ENCODE results near the gene ZC3H13. TPM values are rescaled to one million over a fixed set of nuclear protein-coding genes. Genes with fewer than 3 reads are reported as not detected.
A peak's percentile ranks its signal among the peaks of the same experiment; 100 is the strongest.
"Not testable (repeated sequence)": the region's sequence is repeated elsewhere in the genome, so short reads cannot be mapped to it uniquely, and the experiment has no call there.

Gene ZC3H13
- total RNA-seq, 1 experiment from 2014 or later = 9.6 TPM

- in situ Hi-C loops (cut with HindIII; ENCODE audit: low sequenced_read_pairs) = no loop called here
- no peak for DNase-seq (ENCODE audit: low spot score)
These were observed 36.3 kb downstream of the ZC3H13 start for GRCh38 chr13:46016216-46016615.

- no peak for DNase-seq (ENCODE audit: low spot score)
- in situ Hi-C loops (cut with HindIII; ENCODE audit: low sequenced_read_pairs) = no loop called here
These were observed 37.2 kb downstream of the ZC3H13 start for GRCh38 chr13:46015366-46015765.

- in situ Hi-C loops (cut with HindIII; ENCODE audit: low sequenced_read_pairs) = no loop called here
- DNase-seq (ENCODE audit: low spot score) = no peak
These were observed 40.1 kb downstream of the ZC3H13 start for GRCh38 chr13:46012404-46012803.

GRCh38 chr13:46010148-46010547 lies 42.4 kb downstream of the ZC3H13 start:
- in situ Hi-C loops (cut with HindIII; ENCODE audit: low sequenced_read_pairs) = no loop called here
- DNase-seq (ENCODE audit: low spot score) = peak; percentile 2

- in situ Hi-C loops (cut with HindIII; ENCODE audit: low sequenced_read_pairs) = no loop called here
- DNase-seq (ENCODE audit: low spot score) = no peak
These were observed 43.9 kb downstream of the ZC3H13 start for GRCh38 chr13:46008631-46009030.

- DNase-seq (ENCODE audit: low spot score) = no peak
- in situ Hi-C loops (cut with HindIII; ENCODE audit: low sequenced_read_pairs) = no loop called here
These were observed 45.7 kb downstream of the ZC3H13 start for GRCh38 chr13:46006688-46007452.

- in situ Hi-C loops (cut with HindIII; ENCODE audit: low sequenced_read_pairs) = no loop called here
- no peak for DNase-seq (ENCODE audit: low spot score)
These were observed 48.1 kb downstream of the ZC3H13 start for GRCh38 chr13:46004491-46004890.

GRCh38 chr13:45996631-45997030 lies 55.9 kb downstream of the ZC3H13 start:
- in situ Hi-C loops (cut with HindIII; ENCODE audit: low sequenced_read_pairs) = no loop called here
- DNase-seq (ENCODE audit: low spot score) = no peak

GRCh38 chr13:45995245-45995644 lies 57.3 kb downstream of the ZC3H13 start:
- no peak for DNase-seq (ENCODE audit: low spot score)
- in situ Hi-C loops (cut with HindIII; ENCODE audit: low sequenced_read_pairs) = no loop called here

- DNase-seq (ENCODE audit: low spot score) = peak; percentile 79
- in situ Hi-C loops (cut with HindIII; ENCODE audit: low sequenced_read_pairs) = no loop called here
These were observed 57.8 kb downstream of the ZC3H13 start for GRCh38 chr13:45994752-45995151.

GRCh38 chr13:45989607-45990006 lies 62.9 kb downstream of the ZC3H13 start:
- in situ Hi-C loops (cut with HindIII; ENCODE audit: low sequenced_read_pairs) = no loop called here

GRCh38 chr13:45981127-45981526 lies 71.4 kb downstream of the ZC3H13 start:
- in situ Hi-C loops (cut with HindIII; ENCODE audit: low sequenced_read_pairs); DNase-seq (ENCODE audit: low spot score): not testable (repeated sequence)

More at GRCh38 chr13:45989607-45990006, 62.9 kb downstream of the ZC3H13 start:
- DNase-seq (ENCODE audit: low spot score) = no peak

- in situ Hi-C loops (cut with HindIII; ENCODE audit: low sequenced_read_pairs) = no loop called here
- no peak for DNase-seq (ENCODE audit: low spot score)
These were observed 77.2 kb downstream of the ZC3H13 start for GRCh38 chr13:45975337-45975736.

GRCh38 chr13:45974500-45974899 lies 78.0 kb downstream of the ZC3H13 start:
- DNase-seq (ENCODE audit: low spot score) = no peak
- in situ Hi-C loops (cut with HindIII; ENCODE audit: low sequenced_read_pairs) = no loop called here

GRCh38 chr13:45967589-45967988 lies 85.0 kb downstream of the ZC3H13 start:
- in situ Hi-C loops (cut with HindIII; ENCODE audit: low sequenced_read_pairs) = no loop called here
- no peak for DNase-seq (ENCODE audit: low spot score)

GRCh38 chr13:45966715-45967114 lies 85.8 kb downstream of the ZC3H13 start:
- in situ Hi-C loops (cut with HindIII; ENCODE audit: low sequenced_read_pairs) = no loop called here
- DNase-seq (ENCODE audit: low spot score) = no peak

GRCh38 chr13:45961468-45961867 lies 91.1 kb downstream of the ZC3H13 start:
- DNase-seq (ENCODE audit: low spot score) = no peak
- in situ Hi-C loops (cut with HindIII; ENCODE audit: low sequenced_read_pairs) = no loop called here

- DNase-seq (ENCODE audit: low spot score) = no peak
- in situ Hi-C loops (cut with HindIII; ENCODE audit: low sequenced_read_pairs) = no loop called here
These were observed 97.4 kb downstream of the ZC3H13 start for GRCh38 chr13:45954836-45955800.

- no peak for DNase-seq (ENCODE audit: low spot score)
- in situ Hi-C loops (cut with HindIII; ENCODE audit: low sequenced_read_pairs) = no loop called here
These were observed 99.5 kb downstream of the ZC3H13 start for GRCh38 chr13:45953082-45953481.

GRCh38 chr13:45951724-45952123 lies 100.8 kb downstream of the ZC3H13 start:
- no peak for DNase-seq (ENCODE audit: low spot score)
- in situ Hi-C loops (cut with HindIII; ENCODE audit: low sequenced_read_pairs) = no loop called here

Measured in G401 (cell line).